SK-N-SH (cell line): ENCODE measurements around the gene MASP1. TPM values are rescaled to one million over a fixed set of nuclear protein-coding genes. Genes with fewer than 3 reads are reported as not detected.

Source experiments
- CTCF ChIA-PET: fragments of 300-600, 350-600 bp; formaldehyde crosslinking; extraction: SDS; loops from one replicate; lab custom pipeline; 2021; lab: Yijun Ruan, JAX
- POLR2A ChIA-PET: fragments of 350-600 bp; sonication (Branson Sonifier 250); formaldehyde crosslinking; extraction: SDS; loops from one replicate; lab custom pipeline; 2020; ENCODE audit warnings: antibody characterized with exemption, inconsistent platforms; lab: Yijun Ruan, JAX
- DNase-seq: peaks from one replicate; pipeline ENCODE4 v3.0.0; 2012
- H2AFZ ChIP-seq: fragments of 200-600 bp; sonication (generic); 2 replicates; pipeline ENCODE4 v1.8.1; 2016; ENCODE audit warnings: antibody characterized with exemption, mild to moderate bottlenecking, low read depth
- H3F3A ChIP-seq: fragments of 200-600 bp; sonication (generic); replicated peaks from 2 replicates; pipeline ENCODE3; 2016; ENCODE audit warnings: antibody characterized with exemption, mild to moderate bottlenecking; ENCODE audit not compliant: insufficient read depth
- H3K27ac ChIP-seq, 2 experiments: fragments of 200-500 bp in 1 of 2; fragments of 200-600 bp in 1 of 2; sonication (Bioruptor generic) in 1 of 2; sonication (generic), shearing (Covaris generic) in 1 of 2; 2 replicates each; pipeline versions ENCODE4 v1.5.1 to v1.6.1; 2014 to 2016; ENCODE audit warnings: low read depth in 2 of 2, inconsistent platforms in 1 of 2, low read length in 1 of 2, mild to moderate bottlenecking in 1 of 2, mixed read lengths in 1 of 2
- H3K27me3 ChIP-seq: fragments of 200-600 bp; sonication (generic), shearing (Covaris generic); 2 replicates; pipeline ENCODE4 v1.6.1; 2016; ENCODE audit warnings: mixed run types; ENCODE audit not compliant: insufficient read depth
- H3K36me3 ChIP-seq, 2 experiments: fragments of 200-500 bp in 1 of 2; fragments of 200-600 bp in 1 of 2; sonication (Bioruptor generic) in 1 of 2; sonication (generic) in 1 of 2; replicated peaks in 1 of 2; 2 replicates each; pipeline versions ENCODE3 to v1.5.1; 2014 to 2016; ENCODE audit warnings: low read length in 1 of 2, mild to moderate bottlenecking in 1 of 2; ENCODE audit not compliant: insufficient read depth in 2 of 2, control insufficient read depth in 1 of 2
- H3K4me1 ChIP-seq, 2 experiments: fragments of 200-500 bp in 1 of 2; fragments of 200-600 bp in 1 of 2; sonication (Bioruptor generic) in 1 of 2; sonication (generic), shearing (Covaris generic) in 1 of 2; 2 replicates each; pipeline versions ENCODE4 v1.5.1 to v1.6.1; 2014 to 2016; ENCODE audit warnings: low read depth in 1 of 2, low read length in 1 of 2, mixed run types in 1 of 2; ENCODE audit not compliant: insufficient read depth in 2 of 2, control insufficient read depth in 1 of 2
- H3K4me2 ChIP-seq: fragments of 200-600 bp; sonication (generic), shearing (Covaris generic); 2 replicates; pipeline ENCODE4 v1.6.1; 2017; ENCODE audit warnings: mixed run types
- H3K4me3 ChIP-seq, 2 experiments: fragments of 200-500 bp in 1 of 2; fragments of 200-600 bp in 1 of 2; sonication (Bioruptor generic) in 1 of 2; sonication (generic), shearing (Covaris generic) in 1 of 2; 2 replicates each; pipeline versions ENCODE4 v1.5.1 to v1.8.1; 2014 to 2016; ENCODE audit warnings: low read depth in 2 of 2, inconsistent platforms in 1 of 2, low read length in 1 of 2, mild to moderate bottlenecking in 1 of 2, mixed read lengths in 1 of 2, moderate library complexity in 1 of 2
- H3K79me2 ChIP-seq: fragments of 200-600 bp; sonication (generic); 2 replicates; pipeline ENCODE4 v1.8.1; 2017; ENCODE audit warnings: mild to moderate bottlenecking; ENCODE audit not compliant: insufficient read depth
- H3K9ac ChIP-seq: fragments of 200-600 bp; sonication (generic); 2 replicates; pipeline ENCODE4 v1.6.1; 2017; ENCODE audit warnings: mixed run types
- H3K9me2 ChIP-seq: fragments of 200-600 bp; sonication (generic); 2 replicates; pipeline ENCODE4 v1.6.1; 2017; ENCODE audit warnings: mixed run types
- H3K9me3 ChIP-seq: fragments of 200-600 bp; sonication (generic); 2 replicates; pipeline ENCODE4 v1.6.1; 2017; ENCODE audit warnings: mixed run types, mild to moderate bottlenecking, moderate library complexity
- H4K20me1 ChIP-seq: fragments of 200-600 bp; sonication (generic); 2 replicates; pipeline ENCODE4 v1.6.1; 2017; ENCODE audit warnings: mild to moderate bottlenecking, mixed run types; ENCODE audit not compliant: insufficient read depth
- CHD2 ChIP-seq: fragments of 150-350 bp; IDR thresholded peaks from 2 replicates; pipeline ENCODE4 v1.6.1; 2018; ENCODE audit warnings: low read length; ENCODE audit not compliant: partially characterized antibody
- ELF1 ChIP-seq: IDR thresholded peaks from 2 replicates; pipeline ENCODE4 v1.4.0; 2012
- POLR2AphosphoS5 ChIP-seq: IDR thresholded peaks from 2 replicates; pipeline ENCODE4 v1.6.1; 2012; ENCODE audit warnings: low read depth, low read length
- RFX5 ChIP-seq: IDR thresholded peaks from 2 replicates; pipeline ENCODE4 v1.6.1; 2012; ENCODE audit warnings: mild to moderate bottlenecking, improper control_type of control experiment, low read length
- WGBS: methylation state at CpG from one replicate; pipeline ENCODE4 v1.1.6; 2017; ENCODE audit warnings: low lambda C conversion rate; 5-methylcytosine and 5-hydroxymethylcytosine counted together
- polyA plus RNA-seq, 3 experiments: library from polyadenylated mRNA; depleted of rRNA; stranded (reverse); fragments of >200 nt; gene quantifications; 2 replicates each; pipeline ENCODE4 v1.2.3, GENCODE V29; 2012
- TF ChIP-seq, protein P1 (sequence below): IDR thresholded peaks from 2 replicates; pipeline ENCODE4 v1.4.0; 2012; ENCODE audit warnings: low read depth, borderline replicate concordance
- TF ChIP-seq, protein P2 (sequence below): IDR thresholded peaks from 2 replicates; pipeline ENCODE4 v1.6.1; 2012; ENCODE audit warnings: mild to moderate bottlenecking, low read depth, low read length, moderate library complexity

Gene MASP1
- polyA plus RNA-seq, 1 of the 3 experiments (the other 2 are of a cell fraction): not detected

GRCh38 chr3:187215460-187215859, 76.1 kb downstream of the MASP1 start:
- H3F3A ChIP-seq: no peaks in the 10 kb centered on the region
- TF ChIP-seq, protein P1, sequence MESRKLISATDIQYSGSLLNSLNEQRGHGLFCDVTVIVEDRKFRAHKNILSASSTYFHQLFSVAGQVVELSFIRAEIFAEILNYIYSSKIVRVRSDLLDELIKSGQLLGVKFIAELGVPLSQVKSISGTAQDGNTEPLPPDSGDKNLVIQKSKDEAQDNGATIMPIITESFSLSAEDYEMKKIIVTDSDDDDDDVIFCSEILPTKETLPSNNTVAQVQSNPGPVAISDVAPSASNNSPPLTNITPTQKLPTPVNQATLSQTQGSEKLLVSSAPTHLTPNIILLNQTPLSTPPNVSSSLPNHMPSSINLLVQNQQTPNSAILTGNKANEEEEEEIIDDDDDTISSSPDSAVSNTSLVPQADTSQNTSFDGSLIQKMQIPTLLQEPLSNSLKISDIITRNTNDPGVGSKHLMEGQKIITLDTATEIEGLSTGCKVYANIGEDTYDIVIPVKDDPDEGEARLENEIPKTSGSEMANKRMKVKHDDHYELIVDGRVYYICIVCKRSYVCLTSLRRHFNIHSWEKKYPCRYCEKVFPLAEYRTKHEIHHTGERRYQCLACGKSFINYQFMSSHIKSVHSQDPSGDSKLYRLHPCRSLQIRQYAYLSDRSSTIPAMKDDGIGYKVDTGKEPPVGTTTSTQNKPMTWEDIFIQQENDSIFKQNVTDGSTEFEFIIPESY: no peak
- TF ChIP-seq RFX5 (no peak), POLR2AphosphoS5 (no peak), CHD2 (no peak), ELF1 (no peak)
- no peaks in the 10 kb centered on the region for H3K9me3 ChIP-seq
- H3K4me1 ChIP-seq: peaks cover 0 to 4% of the 10 kb centered on the region in 2 experiments; a peak in 1 of 4 replicates
- no peak overlapping the region for H3K9ac ChIP-seq
- no peak overlapping the region for H3K4me2 ChIP-seq
- H3K27me3 ChIP-seq: peaks cover 5% of the 10 kb centered on the region
- no peak overlapping the region for H3K27ac ChIP-seq
- H3K4me3 ChIP-seq: no peak overlapping the region
- WGBS: 22% methylated on average over 5 of the region's 5 CpGs
- no peaks in the 10 kb centered on the region for H3K9me2 ChIP-seq
- CTCF ChIA-PET: no interaction called here
- no peaks in the 10 kb centered on the region for H3K36me3 ChIP-seq
- H3K79me2 ChIP-seq: no peaks in the 10 kb centered on the region
- POLR2A ChIA-PET: no interaction called here
- no peaks in the 10 kb centered on the region for H4K20me1 ChIP-seq
- DNase-seq: no peak
- H2AFZ ChIP-seq: no peak overlapping the region

DNA sequence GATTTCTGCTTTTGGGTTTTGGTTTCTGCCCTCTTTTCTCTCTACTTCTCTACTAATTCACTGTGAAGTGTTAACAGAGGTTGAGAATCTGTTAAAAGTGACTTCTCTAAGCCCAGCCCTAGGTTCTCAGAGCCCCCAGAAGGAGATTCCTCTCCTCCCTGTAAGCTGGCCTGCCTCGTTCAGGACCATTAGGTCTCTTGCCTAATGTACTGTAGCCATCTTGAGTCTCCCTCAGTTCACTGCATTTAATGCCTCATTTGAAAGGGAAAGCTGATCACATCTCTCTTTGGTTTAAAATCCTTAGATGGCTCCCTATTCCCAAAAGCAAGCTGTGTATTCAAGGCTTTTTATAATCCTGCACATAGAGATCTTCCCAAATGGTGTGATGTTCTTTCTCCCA, 77.9 kb downstream of the MASP1 start:
- no peaks in the 10 kb centered on the region for H3K9me2 ChIP-seq
- no peak overlapping the region for H3K4me3 ChIP-seq
- no peak overlapping the region for H3K9ac ChIP-seq
- TF ChIP-seq, protein P2, sequence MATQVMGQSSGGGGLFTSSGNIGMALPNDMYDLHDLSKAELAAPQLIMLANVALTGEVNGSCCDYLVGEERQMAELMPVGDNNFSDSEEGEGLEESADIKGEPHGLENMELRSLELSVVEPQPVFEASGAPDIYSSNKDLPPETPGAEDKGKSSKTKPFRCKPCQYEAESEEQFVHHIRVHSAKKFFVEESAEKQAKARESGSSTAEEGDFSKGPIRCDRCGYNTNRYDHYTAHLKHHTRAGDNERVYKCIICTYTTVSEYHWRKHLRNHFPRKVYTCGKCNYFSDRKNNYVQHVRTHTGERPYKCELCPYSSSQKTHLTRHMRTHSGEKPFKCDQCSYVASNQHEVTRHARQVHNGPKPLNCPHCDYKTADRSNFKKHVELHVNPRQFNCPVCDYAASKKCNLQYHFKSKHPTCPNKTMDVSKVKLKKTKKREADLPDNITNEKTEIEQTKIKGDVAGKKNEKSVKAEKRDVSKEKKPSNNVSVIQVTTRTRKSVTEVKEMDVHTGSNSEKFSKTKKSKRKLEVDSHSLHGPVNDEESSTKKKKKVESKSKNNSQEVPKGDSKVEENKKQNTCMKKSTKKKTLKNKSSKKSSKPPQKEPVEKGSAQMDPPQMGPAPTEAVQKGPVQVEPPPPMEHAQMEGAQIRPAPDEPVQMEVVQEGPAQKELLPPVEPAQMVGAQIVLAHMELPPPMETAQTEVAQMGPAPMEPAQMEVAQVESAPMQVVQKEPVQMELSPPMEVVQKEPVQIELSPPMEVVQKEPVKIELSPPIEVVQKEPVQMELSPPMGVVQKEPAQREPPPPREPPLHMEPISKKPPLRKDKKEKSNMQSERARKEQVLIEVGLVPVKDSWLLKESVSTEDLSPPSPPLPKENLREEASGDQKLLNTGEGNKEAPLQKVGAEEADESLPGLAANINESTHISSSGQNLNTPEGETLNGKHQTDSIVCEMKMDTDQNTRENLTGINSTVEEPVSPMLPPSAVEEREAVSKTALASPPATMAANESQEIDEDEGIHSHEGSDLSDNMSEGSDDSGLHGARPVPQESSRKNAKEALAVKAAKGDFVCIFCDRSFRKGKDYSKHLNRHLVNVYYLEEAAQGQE: no peak
- H3K27me3 ChIP-seq: peaks cover 5% of the 10 kb centered on the region; the same call in 1 of the 2 replicates
- WGBS: 0% methylated on average over 1 of the region's 1 CpG
- ChIA-PET POLR2A (no interaction called here), CTCF (no interaction called here)
- no peak overlapping the region for H3K4me2 ChIP-seq
- H4K20me1 ChIP-seq: no peaks in the 10 kb centered on the region
- no peak for DNase-seq
- no peak overlapping the region for H2AFZ ChIP-seq
- no peaks in the 10 kb centered on the region for H3K36me3 ChIP-seq
- H3K79me2 ChIP-seq: no peaks in the 10 kb centered on the region
- H3K9me3 ChIP-seq: no peaks in the 10 kb centered on the region
- no peak overlapping the region for H3K27ac ChIP-seq
- H3K4me1 ChIP-seq: peaks cover 0 to 7% of the 10 kb centered on the region in 2 experiments; a peak in 1 of 4 replicates
- H3F3A ChIP-seq: no peaks in the 10 kb centered on the region
